Keratinocyte (primary cell): ENCODE data around the gene FBLN1. TPM values are rescaled to one million over a fixed set of nuclear protein-coding genes. Genes with fewer than 3 reads are reported as not detected.

Experiments
- DNase-seq: peaks from one replicate; pipeline ENCODE4 v3.0.0-alpha.2; 2011; ENCODE audit warnings: low read depth, missing footprints, low spot score
- FAIRE-seq: peaks from 2 replicates; lab custom pipeline; 2011; peaks lifted over from hg19 to GRCh38; lab: Jason Lieb, UNC
- H2AFZ ChIP-seq: 2 replicates; pipeline ENCODE4 v1.6.0; 2012; ENCODE audit warnings: low read length, control low read depth, inconsistent platforms; ENCODE audit not compliant: control insufficient read depth
- H3K27ac ChIP-seq: 2 replicates; pipeline ENCODE4 v1.5.1; 2011; ENCODE audit warnings: low read length; ENCODE audit not compliant: control insufficient read depth, insufficient read depth
- H3K27me3 ChIP-seq: 3 replicates; pipeline ENCODE4 v1.6.0; 2011; ENCODE audit warnings: low read length; ENCODE audit not compliant: control insufficient read depth, insufficient read depth; ENCODE audit errors: extremely low read depth
- H3K36me3 ChIP-seq, 2 experiments: 2 replicates in 1 of 2; 3 replicates in 1 of 2; pipeline ENCODE4 v1.5.1; 2011; ENCODE audit warnings: low read length in 2 of 2, mild to moderate bottlenecking in 1 of 2; ENCODE audit not compliant: control insufficient read depth in 2 of 2, insufficient read depth in 2 of 2; ENCODE audit errors: extremely low read depth in 1 of 2
- H3K4me1 ChIP-seq: 3 replicates; pipeline ENCODE4 v1.5.1; 2011; ENCODE audit warnings: low read length; ENCODE audit not compliant: control insufficient read depth, insufficient read depth; ENCODE audit errors: extremely low read depth
- H3K4me2 ChIP-seq: 3 replicates; pipeline ENCODE4 v1.6.0; 2011; ENCODE audit warnings: low read depth, low read length; ENCODE audit not compliant: control insufficient read depth, insufficient read depth; ENCODE audit errors: extremely low read depth
- H3K4me3 ChIP-seq, 3 experiments: fragments of 200-600 bp in 1 of 3; sonication (generic) in 1 of 3; 2 replicates in 2 of 3; 3 replicates in 1 of 3; pipeline ENCODE4 v1.5.1; 2011 to 2016; ENCODE audit warnings: low read length in 3 of 3, mild to moderate bottlenecking in 3 of 3, control low read depth in 2 of 3, inconsistent platforms in 1 of 3, low read depth in 1 of 3, mixed read lengths in 1 of 3, mixed run types in 1 of 3, moderate library complexity in 1 of 3; ENCODE audit not compliant: control insufficient read depth in 2 of 3, insufficient read depth in 2 of 3; ENCODE audit errors: extremely low read depth in 1 of 3
- H3K79me2 ChIP-seq: 2 replicates; pipeline ENCODE4 v1.6.0; 2012; ENCODE audit warnings: low read length; ENCODE audit not compliant: control insufficient read depth, insufficient read depth
- H3K9ac ChIP-seq: 3 replicates; pipeline ENCODE4 v1.6.0; 2011; ENCODE audit warnings: low read length; ENCODE audit not compliant: control insufficient read depth, insufficient read depth; ENCODE audit errors: extremely low read depth
- H3K9me1 ChIP-seq: 3 replicates; pipeline ENCODE4 v1.6.0; 2011; ENCODE audit warnings: low read length; ENCODE audit not compliant: control insufficient read depth, insufficient read depth; ENCODE audit errors: extremely low read depth
- H3K9me3 ChIP-seq: 2 replicates; pipeline ENCODE4 v1.5.1; 2012; ENCODE audit warnings: low read depth, low read length; ENCODE audit not compliant: control insufficient read depth
- H4K20me1 ChIP-seq: 3 replicates; pipeline ENCODE4 v1.6.0; 2011; ENCODE audit warnings: low read length; ENCODE audit not compliant: control insufficient read depth, insufficient read depth; ENCODE audit errors: extremely low read depth
- EZH2 ChIP-seq: IDR thresholded peaks from one replicate; pipeline ENCODE4 v1.6.1; 2012; ENCODE audit warnings: inconsistent platforms, mild to moderate bottlenecking, low read length, moderate library complexity
- dilution Hi-C: fragments of 300-500 bp; cut with MboI; formaldehyde crosslinking; loops from one replicate; pipeline ENCODE4 v1.7.0; 2020; ENCODE audit warnings: low sequenced_read_pairs; ENCODE audit not compliant: extremely low pct_ligation_motif_present
- polyA plus RNA-seq, 5 experiments: library from polyadenylated mRNA; depleted of rRNA in 3 of 5; stranded (reverse) in 3 of 5; stranded (forward) in 1 of 5; unstranded in 1 of 5; fragments of >200 nt; gene quantifications; 1 replicate in 1 of 5; 2 replicates in 3 of 5; 3 replicates in 1 of 5; pipeline versions ENCODE4 v1.2.1 to v1.2.3, GENCODE V29; 2011 to 2012; ENCODE audit warnings: missing spikeins in 2 of 5, low read depth in 1 of 5, low replicate concordance in 1 of 5
- TF ChIP-seq, protein P1 (sequence below), 3 experiments: IDR thresholded peaks in 1 of 3; conservative IDR thresholded peaks in 1 of 3; optimal IDR thresholded peaks in 1 of 3; 2 replicates in 2 of 3; 3 replicates in 1 of 3; pipeline versions ENCODE3 to v1.5.1; 2011; ENCODE audit warnings: low read length in 3 of 3, mild to moderate bottlenecking in 3 of 3, moderate library complexity in 2 of 3, control low read depth in 1 of 3, inconsistent platforms in 1 of 3; ENCODE audit not compliant: insufficient read depth in 2 of 3; ENCODE audit errors: extremely low read depth in 1 of 3

FBLN1 gene
- polyA plus RNA-seq, 1 donor (not counting 4 experiments of a cell fraction or from before 2014, with no cell fraction given): 13.7 TPM

DNA sequence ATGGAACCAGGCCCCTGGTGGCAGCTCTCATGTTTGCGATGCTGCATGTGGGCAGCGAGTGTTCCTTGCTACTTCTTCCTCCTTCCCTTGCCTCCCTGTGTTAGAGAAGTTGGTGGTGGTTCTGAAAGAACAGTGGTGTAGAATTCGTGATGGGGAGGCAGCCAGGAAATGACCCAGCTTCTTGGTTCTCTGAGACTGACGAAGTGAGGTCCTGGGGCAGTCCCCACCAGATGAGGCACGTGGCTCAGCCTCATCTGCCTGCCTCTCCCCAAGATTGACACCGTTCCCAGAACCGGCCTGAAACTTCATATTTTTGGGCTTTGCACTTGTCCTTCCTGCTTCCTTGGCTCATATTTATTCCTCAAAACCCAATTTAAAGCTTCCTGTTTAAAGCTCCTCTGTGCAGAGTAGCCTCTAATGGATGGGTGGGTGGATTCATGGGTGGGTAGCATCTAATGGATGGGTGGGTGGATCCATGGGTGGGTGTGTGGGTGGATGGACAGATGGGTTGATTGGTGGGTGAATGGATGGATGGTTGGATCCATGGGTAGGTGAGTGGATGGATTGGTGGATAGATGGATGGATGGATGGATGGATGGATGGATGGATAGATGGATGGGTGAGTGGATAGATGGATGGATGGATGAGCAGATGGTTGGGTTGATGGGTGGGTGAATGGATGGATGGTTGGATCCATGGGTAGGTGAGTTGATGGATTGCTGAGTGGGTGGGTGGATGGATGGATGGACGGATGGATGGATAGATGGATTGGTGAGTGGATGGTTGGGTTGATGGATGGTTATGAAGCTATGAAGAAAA, 91.6 kb downstream of the FBLN1 start:
- H3K4me3 ChIP-seq: no peak overlapping the region
- no peak for TF ChIP-seq EZH2
- TF ChIP-seq, protein P1, sequence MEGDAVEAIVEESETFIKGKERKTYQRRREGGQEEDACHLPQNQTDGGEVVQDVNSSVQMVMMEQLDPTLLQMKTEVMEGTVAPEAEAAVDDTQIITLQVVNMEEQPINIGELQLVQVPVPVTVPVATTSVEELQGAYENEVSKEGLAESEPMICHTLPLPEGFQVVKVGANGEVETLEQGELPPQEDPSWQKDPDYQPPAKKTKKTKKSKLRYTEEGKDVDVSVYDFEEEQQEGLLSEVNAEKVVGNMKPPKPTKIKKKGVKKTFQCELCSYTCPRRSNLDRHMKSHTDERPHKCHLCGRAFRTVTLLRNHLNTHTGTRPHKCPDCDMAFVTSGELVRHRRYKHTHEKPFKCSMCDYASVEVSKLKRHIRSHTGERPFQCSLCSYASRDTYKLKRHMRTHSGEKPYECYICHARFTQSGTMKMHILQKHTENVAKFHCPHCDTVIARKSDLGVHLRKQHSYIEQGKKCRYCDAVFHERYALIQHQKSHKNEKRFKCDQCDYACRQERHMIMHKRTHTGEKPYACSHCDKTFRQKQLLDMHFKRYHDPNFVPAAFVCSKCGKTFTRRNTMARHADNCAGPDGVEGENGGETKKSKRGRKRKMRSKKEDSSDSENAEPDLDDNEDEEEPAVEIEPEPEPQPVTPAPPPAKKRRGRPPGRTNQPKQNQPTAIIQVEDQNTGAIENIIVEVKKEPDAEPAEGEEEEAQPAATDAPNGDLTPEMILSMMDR (optimal IDR thresholded peaks at IDR 0.05 in 1 of 3, IDR thresholded peaks at IDR 0.05 in 1 of 3, conservative IDR thresholded peaks at IDR 0.05 in 1 of 3; ENCODE audit: extremely low read depth in 1 of 3, insufficient read depth in 2 of 3, low read length in 3 of 3): no peak
- no peak for DNase-seq
- H3K27me3 ChIP-seq: no peaks in the 10 kb centered on the region
- H3K4me2 ChIP-seq: no peak overlapping the region
- no peak for FAIRE-seq
- dilution Hi-C loops: no loop called here
- no peak overlapping the region for H3K27ac ChIP-seq
- no peaks in the 10 kb centered on the region for H3K9me3 ChIP-seq
- H3K4me1 ChIP-seq: no peaks in the 10 kb centered on the region
- no peaks in the 10 kb centered on the region for H3K79me2 ChIP-seq
- H3K36me3 ChIP-seq: no peaks in the 10 kb centered on the region
- no peak overlapping the region for H2AFZ ChIP-seq
- H4K20me1 ChIP-seq: no peaks in the 10 kb centered on the region
- H3K9ac ChIP-seq: no peak overlapping the region
- no peaks in the 10 kb centered on the region for H3K9me1 ChIP-seq

DNA sequence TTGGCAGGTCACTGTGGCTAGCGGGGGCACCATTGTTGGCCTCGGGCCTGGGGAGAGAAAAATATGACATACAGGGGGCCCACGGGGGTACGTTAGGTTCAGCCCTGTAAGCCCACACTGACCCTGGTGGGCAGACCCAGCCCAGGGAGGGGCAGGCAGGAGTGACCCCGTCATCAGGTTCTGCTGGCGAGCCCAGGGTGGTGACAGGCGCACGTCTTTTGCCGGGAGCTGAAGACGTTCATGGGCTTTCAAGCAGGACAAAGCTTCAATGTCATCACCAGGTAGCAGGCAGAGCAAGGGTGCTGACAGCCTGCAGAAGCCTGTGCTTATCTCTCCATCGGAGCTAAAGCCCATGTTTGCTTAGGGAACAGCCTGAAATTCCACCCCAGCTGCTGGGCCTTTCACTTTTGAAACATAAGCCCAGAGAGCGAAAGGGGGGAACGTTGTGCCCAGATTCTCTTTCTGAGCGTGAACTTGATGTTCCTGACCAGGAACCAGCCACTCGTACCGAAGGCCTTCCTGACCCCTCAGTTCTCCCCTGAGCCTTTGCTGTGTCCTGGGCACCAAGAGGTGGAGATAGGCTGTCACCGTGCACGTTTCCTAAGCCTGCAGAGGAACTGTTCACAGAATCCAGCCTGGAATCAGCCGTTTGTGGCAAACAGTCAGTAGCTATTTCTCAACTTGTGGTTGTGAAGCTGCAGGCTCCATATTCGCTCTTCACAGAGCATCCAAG, 94.9 kb downstream of the FBLN1 start:
- Histone ChIP-seq H3K4me2 (no peak overlapping the region), H3K27ac (no peak overlapping the region), H3K36me3 (no peaks in the 10 kb centered on the region), H4K20me1 (no peaks in the 10 kb centered on the region), H3K9me1 (no peaks in the 10 kb centered on the region), H3K9me3 (no peaks in the 10 kb centered on the region), H3K27me3 (no peaks in the 10 kb centered on the region), H3K4me3 (no peak overlapping the region), H3K9ac (no peak overlapping the region), H3K79me2 (no peaks in the 10 kb centered on the region), H2AFZ (no peak overlapping the region), H3K4me1 (peaks cover 6% of the 10 kb centered on the region)
- dilution Hi-C loops: no loop called here
- no peak for FAIRE-seq
- TF ChIP-seq, protein P1 (optimal IDR thresholded peaks at IDR 0.05 in 1 of 3, IDR thresholded peaks at IDR 0.05 in 1 of 3, conservative IDR thresholded peaks at IDR 0.05 in 1 of 3; ENCODE audit: extremely low read depth in 1 of 3, insufficient read depth in 2 of 3, low read length in 3 of 3): no peak
- no peak for TF ChIP-seq EZH2
- DNase-seq: no peak
